ENCODE data around the gene VWA8.

GRCh38 chr13:41605319-41606285 lies 355.3 kb downstream of the VWA8 start:
- TF ChIP-seq SIX5 (IDR thresholded peaks at IDR 0.05; ENCODE audit: low read depth, low read length) (no peak), CTCF (IDR thresholded peaks at IDR 0.05; ENCODE audit: control extremely low read depth in 1 of 3, insufficient read depth in 1 of 3, low read depth in 1 of 3, low read length in 3 of 3) (peak in 1 of 3 experiments; percentile 17; a peak in 1 of 4 replicates), KDM4A (IDR thresholded peaks at IDR 0.05; ENCODE audit: low read depth, low read length, severe bottlenecking) (no peak), CEBPB (IDR thresholded peaks at IDR 0.05; ENCODE audit: low read depth, low read length) (no peak), EP300 (IDR thresholded peaks at IDR 0.05; ENCODE audit: borderline replicate concordance in 1 of 2, low read depth in 2 of 2, low read length in 2 of 2) (no peak), POLR2AphosphoS5 (IDR thresholded peaks at IDR 0.05; ENCODE audit: low read depth, low read length) (no peak), EZH2 (IDR thresholded peaks at IDR 0.05; ENCODE audit: low read depth, low read length, severe bottlenecking) (no peak), MAX (IDR thresholded peaks at IDR 0.05) (no peak), NANOG (IDR thresholded peaks at IDR 0.05; ENCODE audit: insufficient read depth, low read depth, low read length, poor library complexity, severe bottlenecking) (no peak), SRF (IDR thresholded peaks at IDR 0.05; ENCODE audit: low read depth, low read length) (no peak), POLR2A (IDR thresholded peaks at IDR 0.05; ENCODE audit: control extremely low read depth in 1 of 2, low read depth in 2 of 2, low read length in 2 of 2) (no peak)
